Activated CD4-positive, alpha-beta memory T cell treated with anti-CD3 and anti-CD28 coated beads for 36 hours (primary cell): Measurements from ENCODE around the gene CACNA1E. TPM values are rescaled to one million over a fixed set of nuclear protein-coding genes. Genes with fewer than 3 reads are reported as not detected.

ENCODE experiments used
- CTCF ChIA-PET: fragments of 350-600 bp; sonication (Branson Sonifier 250); formaldehyde crosslinking; loops from one replicate; lab custom pipeline; 2021; ENCODE audit warnings: antibody characterized with exemption, inconsistent platforms; lab: Charles Lee
- POLR2A ChIA-PET: fragments of 350-600 bp; sonication (Branson Sonifier 250); formaldehyde crosslinking; loops from one replicate; lab custom pipeline; 2021; ENCODE audit warnings: antibody characterized with exemption; lab: Charles Lee
- DNase-seq: peaks from one replicate; pipeline ENCODE4 v3.0.0-alpha.2; 2020
- H3K27ac Mint-ChIP-seq: one replicate; pipeline ENCODE4 v1.8.0; 2021; ENCODE audit warnings: mixed read lengths
- H3K27me3 Mint-ChIP-seq: one replicate; pipeline ENCODE4 v1.8.0; 2021; ENCODE audit warnings: mixed read lengths
- H3K36me3 Mint-ChIP-seq: one replicate; pipeline ENCODE4 v1.8.0; 2021; ENCODE audit warnings: mixed read lengths
- H3K4me1 Mint-ChIP-seq: one replicate; pipeline ENCODE4 v1.8.0; 2021; ENCODE audit warnings: low read depth, mixed read lengths
- H3K4me3 Mint-ChIP-seq: one replicate; pipeline ENCODE4 v1.8.0; 2021; ENCODE audit warnings: mild to moderate bottlenecking, mixed read lengths
- H3K9me3 Mint-ChIP-seq: one replicate; pipeline ENCODE4 v1.8.0; 2021; ENCODE audit warnings: mixed read lengths
- intact Hi-C: fragments of 100-400 bp; cut with micrococcal nuclease; formaldehyde crosslinking; loops from one replicate; pipeline ENCODE4 v1.15.1; 2023
- total RNA-seq, 2 experiments: library from RNA; stranded (reverse); gene quantifications; one replicate each; pipeline ENCODE4 v1.2.3, GENCODE V29; 2021

CACNA1E gene
- total RNA-seq, 2 experiments from 2014 or later: not detected

DNA sequence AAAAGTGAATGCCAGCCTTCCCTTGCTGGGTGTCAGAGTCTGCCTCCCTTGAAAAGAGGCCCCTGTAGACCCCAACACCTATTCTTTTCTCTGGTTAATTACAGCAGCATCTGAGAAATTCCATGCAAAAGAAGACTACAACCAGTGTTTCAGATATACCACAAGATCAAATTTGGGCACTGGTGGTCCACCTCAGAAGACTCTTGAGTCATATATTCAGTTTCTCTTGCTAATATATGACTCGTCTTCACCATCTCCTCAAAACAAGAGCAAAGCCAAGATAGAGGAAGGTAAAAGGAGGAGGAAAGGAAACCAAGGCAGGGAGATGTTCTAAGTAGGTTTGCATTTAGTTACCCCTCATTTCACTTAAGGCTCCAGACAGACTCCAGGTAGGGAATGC lies 318.3 kb downstream of the CACNA1E start:
- no peak for DNase-seq
- H3K27ac Mint-ChIP-seq: no peak overlapping the region
- peaks cover 4% of the 10 kb centered on the region for H3K27me3 Mint-ChIP-seq
- POLR2A ChIA-PET: no interaction called here
- CTCF ChIA-PET: no interaction called here
- H3K9me3 Mint-ChIP-seq: no peaks in the 10 kb centered on the region
- intact Hi-C loops: no loop called here
- H3K4me3 Mint-ChIP-seq: no peak overlapping the region
- H3K4me1 Mint-ChIP-seq: no peaks in the 10 kb centered on the region
- H3K36me3 Mint-ChIP-seq: no peaks in the 10 kb centered on the region

DNA sequence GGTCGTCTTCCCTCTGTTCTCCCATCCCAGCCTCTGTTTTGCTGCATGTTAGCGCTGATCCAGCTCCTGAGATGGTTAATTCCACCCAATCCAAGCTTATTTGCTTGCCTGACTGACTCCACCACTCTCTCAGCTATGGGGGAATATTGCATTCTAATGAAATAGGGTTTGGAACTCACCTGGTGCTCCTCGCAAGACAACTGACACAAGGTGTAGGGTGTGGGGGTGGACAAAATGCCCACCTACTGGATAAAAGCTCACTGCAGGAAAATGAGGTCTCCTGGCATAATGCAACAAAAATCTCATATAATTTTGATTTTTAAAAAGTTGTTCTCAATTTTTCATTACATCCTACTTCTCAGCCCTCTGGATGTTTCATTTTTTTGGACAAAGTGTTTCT lies 319.1 kb downstream of the CACNA1E start:
- intact Hi-C loops: no loop called here
- Mint-ChIP-seq H3K9me3 (no peaks in the 10 kb centered on the region), H3K4me3 (no peak overlapping the region), H3K27ac (no peak overlapping the region), H3K4me1 (no peaks in the 10 kb centered on the region), H3K27me3 (peaks cover 4% of the 10 kb centered on the region), H3K36me3 (no peaks in the 10 kb centered on the region)
- CTCF ChIA-PET: no interaction called here
- POLR2A ChIA-PET: no interaction called here
- no peak for DNase-seq

DNA sequence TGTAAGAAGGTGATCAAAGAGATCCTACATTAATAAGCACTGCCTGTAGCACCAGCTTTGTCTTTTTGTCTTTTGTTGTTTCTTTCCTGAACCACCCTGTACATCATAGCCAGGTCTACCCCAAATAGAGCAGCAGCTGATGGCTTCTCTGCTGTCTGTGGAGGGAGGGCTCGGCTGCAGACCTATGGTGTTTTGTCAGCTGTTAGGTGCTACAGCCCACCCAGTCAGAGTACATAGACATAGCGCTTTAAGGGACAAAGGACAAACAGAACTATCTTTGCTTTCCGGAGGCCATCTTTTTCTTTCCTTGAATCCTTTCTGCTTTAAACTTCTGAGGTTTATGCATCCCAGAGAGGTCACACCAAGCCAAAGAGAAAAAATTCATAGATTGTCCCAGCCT lies 320.1 kb downstream of the CACNA1E start:
- peaks cover 4% of the 10 kb centered on the region for H3K27me3 Mint-ChIP-seq
- no peaks in the 10 kb centered on the region for H3K36me3 Mint-ChIP-seq
- no peak for DNase-seq
- no peak overlapping the region for H3K27ac Mint-ChIP-seq
- no peak overlapping the region for H3K4me3 Mint-ChIP-seq
- H3K4me1 Mint-ChIP-seq: no peaks in the 10 kb centered on the region
- CTCF ChIA-PET: no interaction called here
- intact Hi-C loops: no loop called here
- H3K9me3 Mint-ChIP-seq: no peaks in the 10 kb centered on the region
- POLR2A ChIA-PET: no interaction called here

DNA sequence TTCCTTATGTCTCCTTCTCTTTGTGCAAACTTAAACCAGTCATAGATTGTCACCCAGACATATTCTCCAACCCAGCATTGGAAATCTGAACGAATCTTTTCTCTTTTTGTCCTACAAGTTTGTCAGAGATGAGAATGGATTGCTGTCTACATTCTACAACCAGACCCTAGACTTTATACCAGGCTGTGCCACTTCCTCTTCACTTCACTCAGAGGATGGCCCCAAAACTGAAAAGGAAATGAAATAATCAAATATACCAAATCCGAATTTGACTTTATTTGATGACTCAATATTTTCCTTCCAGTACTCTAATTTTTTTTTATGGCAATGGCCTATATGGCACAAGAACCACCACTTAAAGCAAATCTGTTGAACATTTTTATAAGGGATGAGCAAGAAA lies 321.7 kb downstream of the CACNA1E start:
- intact Hi-C loops: no loop called here
- H3K36me3 Mint-ChIP-seq: no peaks in the 10 kb centered on the region
- ChIA-PET POLR2A (no interaction called here), CTCF (no interaction called here)
- no peak overlapping the region for H3K4me3 Mint-ChIP-seq
- H3K9me3 Mint-ChIP-seq: no peaks in the 10 kb centered on the region
- H3K27me3 Mint-ChIP-seq: no peaks in the 10 kb centered on the region
- H3K4me1 Mint-ChIP-seq: no peaks in the 10 kb centered on the region
- no peak for DNase-seq
- H3K27ac Mint-ChIP-seq: no peak overlapping the region

DNA sequence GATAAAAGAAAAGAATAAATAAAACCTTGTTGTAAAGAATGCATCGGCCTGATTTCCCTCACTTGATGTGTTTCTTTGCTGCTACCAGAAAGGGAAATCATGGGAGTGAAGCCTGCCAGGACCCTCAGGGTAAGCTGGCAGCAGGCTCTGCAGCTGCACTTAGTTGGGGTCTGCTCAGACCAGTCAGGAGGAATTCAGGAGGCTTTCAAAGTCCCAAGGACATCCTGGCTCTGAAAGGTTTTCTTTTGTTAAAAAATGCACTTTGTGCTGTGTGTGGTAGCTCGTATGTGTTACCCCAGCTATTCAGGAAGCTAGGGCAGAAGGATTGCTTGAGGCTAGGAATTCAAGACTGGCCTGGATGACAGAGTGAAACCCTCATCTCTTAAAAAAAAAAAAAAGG lies 323.4 kb downstream of the CACNA1E start:
- H3K9me3 Mint-ChIP-seq: no peaks in the 10 kb centered on the region
- POLR2A ChIA-PET: no interaction called here
- H3K4me3 Mint-ChIP-seq: no peak overlapping the region
- intact Hi-C loops: no loop called here
- DNase-seq: no peak
- H3K27ac Mint-ChIP-seq: no peak overlapping the region
- H3K4me1 Mint-ChIP-seq: no peaks in the 10 kb centered on the region
- CTCF ChIA-PET: no interaction called here
- no peaks in the 10 kb centered on the region for H3K27me3 Mint-ChIP-seq
- H3K36me3 Mint-ChIP-seq: no peaks in the 10 kb centered on the region

DNA sequence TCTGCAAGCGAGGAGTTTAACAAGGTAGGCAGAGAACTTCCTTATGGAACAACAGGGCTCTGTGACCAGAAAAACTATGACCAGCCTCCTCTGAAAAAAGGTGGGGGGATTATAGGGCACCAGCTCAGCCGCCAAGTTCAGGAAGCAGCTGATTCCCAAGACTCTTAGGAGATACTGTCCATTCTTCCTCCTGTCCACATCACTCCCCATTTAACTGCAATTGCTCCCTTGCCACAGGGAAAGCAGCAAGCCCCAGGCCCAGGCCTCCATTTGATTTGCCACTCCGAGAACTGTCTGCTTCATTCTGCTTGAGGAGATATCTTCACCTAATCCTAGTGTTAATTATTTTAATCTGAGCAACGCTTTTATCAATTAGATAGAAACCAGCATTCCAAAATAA lies 323.9 kb downstream of the CACNA1E start:
- Mint-ChIP-seq H3K27me3 (no peaks in the 10 kb centered on the region), H3K4me3 (no peak overlapping the region), H3K4me1 (no peaks in the 10 kb centered on the region), H3K36me3 (no peaks in the 10 kb centered on the region), H3K9me3 (no peaks in the 10 kb centered on the region), H3K27ac (no peak overlapping the region)
- intact Hi-C loops: no loop called here
- ChIA-PET POLR2A (no interaction called here), CTCF (no interaction called here)
- DNase-seq: no peak

DNA sequence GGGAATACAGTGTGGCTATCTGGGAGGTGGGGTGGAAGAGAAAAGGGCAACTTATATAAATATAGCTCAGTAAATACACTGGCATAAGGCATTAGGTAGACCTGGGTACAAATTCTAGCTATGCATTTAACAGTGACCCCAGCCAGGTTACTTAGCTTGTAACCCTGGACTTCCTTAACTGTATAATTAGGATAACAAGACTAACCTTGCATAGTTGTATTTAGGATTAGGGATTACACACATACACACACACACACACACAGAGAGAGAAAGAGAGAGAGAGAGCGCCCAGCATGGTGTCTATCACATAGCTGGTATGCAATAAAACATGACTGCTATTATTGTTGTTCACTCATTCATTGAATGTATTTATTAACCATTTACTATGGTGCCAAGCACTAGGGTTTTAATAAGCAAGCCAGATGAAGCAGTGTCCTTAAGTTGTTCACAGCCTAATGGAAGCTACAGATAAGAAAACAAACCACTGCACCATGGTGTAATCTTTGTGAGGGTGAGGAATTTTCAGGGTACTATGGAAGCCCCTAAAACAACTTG lies 326.8 kb downstream of the CACNA1E start:
- no peaks in the 10 kb centered on the region for H3K36me3 Mint-ChIP-seq
- peaks cover 2% of the 10 kb centered on the region for H3K27me3 Mint-ChIP-seq
- intact Hi-C loops: no loop called here
- no peaks in the 10 kb centered on the region for H3K9me3 Mint-ChIP-seq
- POLR2A ChIA-PET: no interaction called here
- CTCF ChIA-PET: no interaction called here
- no peak overlapping the region for H3K4me3 Mint-ChIP-seq
- no peak overlapping the region for H3K27ac Mint-ChIP-seq
- DNase-seq: no peak
- no peaks in the 10 kb centered on the region for H3K4me1 Mint-ChIP-seq

DNA sequence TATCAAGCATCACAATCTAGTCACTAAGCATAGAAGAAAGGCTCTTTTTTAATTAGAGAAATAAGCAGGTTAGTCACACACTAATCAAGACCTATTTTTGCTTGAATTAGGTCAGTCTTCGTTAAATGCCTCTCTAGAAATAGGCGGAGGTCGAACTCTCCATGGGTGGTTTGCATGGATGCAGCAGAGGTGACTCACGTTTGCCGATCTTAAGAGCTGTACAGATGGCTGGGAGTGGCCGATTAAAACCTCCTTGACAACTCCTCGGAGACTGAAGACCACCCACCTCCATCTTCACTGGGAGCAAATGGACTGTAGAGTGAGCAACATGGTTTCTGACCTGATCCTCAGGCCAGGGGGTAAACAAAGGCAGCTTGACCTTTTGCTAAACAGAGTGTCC lies 328.9 kb downstream of the CACNA1E start:
- peaks cover 2% of the 10 kb centered on the region for H3K27me3 Mint-ChIP-seq
- no peaks in the 10 kb centered on the region for H3K9me3 Mint-ChIP-seq
- H3K4me3 Mint-ChIP-seq: no peak overlapping the region
- no peak for DNase-seq
- ChIA-PET CTCF (no interaction called here), POLR2A (no interaction called here)
- no peaks in the 10 kb centered on the region for H3K36me3 Mint-ChIP-seq
- intact Hi-C loops: no loop called here
- no peaks in the 10 kb centered on the region for H3K4me1 Mint-ChIP-seq
- H3K27ac Mint-ChIP-seq: no peak overlapping the region

DNA sequence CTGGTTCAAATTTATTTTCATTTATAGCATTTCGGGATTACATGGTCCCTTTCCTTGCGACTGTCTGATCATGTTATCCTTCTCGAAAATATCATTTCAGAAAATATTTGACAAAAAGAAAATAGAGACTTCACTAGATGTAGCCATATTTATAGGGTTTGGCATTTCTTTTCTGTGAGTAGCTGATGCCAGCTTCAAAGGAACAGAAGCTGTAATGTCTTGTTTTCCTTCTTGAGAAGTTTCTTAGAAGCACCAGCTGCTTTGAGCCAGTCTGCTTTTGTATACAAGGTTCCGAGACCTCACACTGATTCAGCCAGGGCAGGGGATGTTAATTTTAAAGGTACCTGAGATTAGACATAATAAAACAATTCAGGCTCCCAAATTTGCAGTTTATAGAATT lies 329.9 kb downstream of the CACNA1E start:
- Mint-ChIP-seq H3K36me3 (no peaks in the 10 kb centered on the region), H3K27me3 (peaks cover 2% of the 10 kb centered on the region), H3K4me3 (no peak overlapping the region), H3K9me3 (no peaks in the 10 kb centered on the region), H3K4me1 (no peaks in the 10 kb centered on the region), H3K27ac (no peak overlapping the region)
- intact Hi-C loops: no loop called here
- POLR2A ChIA-PET: no interaction called here
- DNase-seq: no peak
- CTCF ChIA-PET: no interaction called here

DNA sequence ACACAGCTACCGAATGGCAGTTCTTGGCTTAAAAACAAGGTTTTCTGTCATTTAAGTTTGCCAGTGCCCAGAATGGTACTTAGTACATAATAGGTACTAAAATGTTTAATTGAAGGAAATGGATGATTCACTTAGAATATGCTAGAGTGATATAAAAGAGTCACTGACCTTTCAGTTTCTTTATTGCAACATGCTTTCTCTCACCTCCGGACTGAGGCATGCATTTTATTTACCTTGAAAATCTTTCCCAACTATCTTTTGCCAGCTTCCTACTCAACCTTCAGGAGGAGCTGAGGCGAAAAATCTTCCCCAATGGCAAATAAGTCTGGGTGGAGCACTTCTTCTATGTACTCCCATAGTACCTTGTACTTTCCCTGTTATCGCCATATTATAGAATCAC lies 333.3 kb downstream of the CACNA1E start:
- Mint-ChIP-seq H3K4me1 (no peaks in the 10 kb centered on the region), H3K4me3 (no peak overlapping the region), H3K36me3 (no peaks in the 10 kb centered on the region), H3K27ac (no peak overlapping the region), H3K27me3 (peaks cover 2% of the 10 kb centered on the region), H3K9me3 (no peaks in the 10 kb centered on the region)
- POLR2A ChIA-PET: no interaction called here
- CTCF ChIA-PET: no interaction called here
- intact Hi-C loops: no loop called here
- no peak for DNase-seq

DNA sequence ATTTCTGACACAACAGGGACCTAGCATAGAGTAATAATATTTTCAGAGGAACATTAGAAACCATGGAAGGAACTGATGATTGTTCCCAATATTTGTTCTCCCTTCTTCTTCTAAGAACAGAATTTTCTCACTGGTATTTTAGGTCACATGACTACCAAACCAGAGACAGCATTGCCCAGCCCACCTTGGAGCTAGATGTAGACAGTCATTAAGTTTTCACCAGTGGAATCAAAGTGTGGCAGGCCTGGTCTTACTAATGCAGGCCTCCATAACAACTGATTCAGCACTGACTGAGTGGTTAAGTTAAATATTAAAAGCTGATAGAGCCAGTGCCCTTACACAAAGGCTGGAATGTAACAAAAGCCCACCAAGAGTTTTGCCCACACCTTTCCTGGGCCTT lies 333.8 kb downstream of the CACNA1E start:
- H3K4me3 Mint-ChIP-seq: no peak overlapping the region
- ChIA-PET CTCF (no interaction called here), POLR2A (no interaction called here)
- H3K4me1 Mint-ChIP-seq: no peaks in the 10 kb centered on the region
- no peaks in the 10 kb centered on the region for H3K36me3 Mint-ChIP-seq
- peaks cover 4% of the 10 kb centered on the region for H3K27me3 Mint-ChIP-seq
- no peak for DNase-seq
- intact Hi-C loops: no loop called here
- no peak overlapping the region for H3K27ac Mint-ChIP-seq
- no peaks in the 10 kb centered on the region for H3K9me3 Mint-ChIP-seq

DNA sequence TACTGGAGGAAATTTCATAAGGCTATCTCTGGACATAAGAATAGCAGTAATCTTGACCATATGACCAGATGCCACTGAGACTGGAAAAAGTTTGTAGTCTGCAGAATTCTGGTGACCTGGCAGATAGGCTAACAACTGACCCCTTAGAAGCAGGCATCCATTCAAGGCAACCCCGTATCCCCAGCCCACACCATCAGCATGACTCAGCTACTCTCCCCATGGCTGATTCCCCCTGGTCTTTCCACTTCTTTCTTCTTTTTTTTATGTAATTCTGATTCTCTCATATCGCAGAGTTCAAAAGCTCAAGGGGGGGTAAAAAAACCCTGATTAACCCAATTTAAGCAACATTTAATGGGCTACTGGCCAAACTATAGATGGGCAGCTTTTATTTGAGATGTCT lies 335.1 kb downstream of the CACNA1E start:
- CTCF ChIA-PET: no interaction called here
- POLR2A ChIA-PET: no interaction called here
- Mint-ChIP-seq H3K36me3 (no peaks in the 10 kb centered on the region), H3K4me3 (no peak overlapping the region), H3K27ac (no peak overlapping the region), H3K4me1 (no peaks in the 10 kb centered on the region), H3K27me3 (peaks cover 5% of the 10 kb centered on the region), H3K9me3 (no peaks in the 10 kb centered on the region)
- intact Hi-C loops: no loop called here
- no peak for DNase-seq

DNA sequence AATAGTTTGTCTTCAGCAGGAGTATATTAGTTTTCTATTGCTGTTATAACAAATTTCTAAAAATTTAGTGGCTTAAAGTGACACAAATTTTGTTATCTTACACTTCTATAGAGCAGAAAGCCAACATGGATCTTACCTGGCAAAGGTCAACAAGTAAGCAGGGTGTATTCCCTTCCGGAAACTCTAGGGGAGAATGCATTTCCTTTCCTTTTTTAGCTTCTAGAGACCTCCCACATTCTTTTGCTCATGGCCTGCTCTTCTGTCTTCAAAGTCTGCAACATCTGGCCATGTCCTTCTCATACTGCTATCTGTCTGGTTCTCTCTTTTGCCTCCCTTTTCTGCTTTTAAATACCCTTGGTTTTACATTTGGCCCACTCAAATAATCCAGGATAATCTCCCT lies 335.6 kb downstream of the CACNA1E start:
- DNase-seq: no peak
- CTCF ChIA-PET: no interaction called here
- H3K27ac Mint-ChIP-seq: no peak overlapping the region
- no peaks in the 10 kb centered on the region for H3K4me1 Mint-ChIP-seq
- POLR2A ChIA-PET: no interaction called here
- no peaks in the 10 kb centered on the region for H3K9me3 Mint-ChIP-seq
- intact Hi-C loops: no loop called here
- H3K4me3 Mint-ChIP-seq: no peak overlapping the region
- peaks cover 5% of the 10 kb centered on the region for H3K27me3 Mint-ChIP-seq
- H3K36me3 Mint-ChIP-seq: no peaks in the 10 kb centered on the region
